Dendritic cell treated with granulocyte-macrophage colony-stimulating factor and Interleukin-4, amounts not matched to agents 40 ng/mL and 50 ng/mL, for 4 days (primary cell): ENCODE data around the gene HBQ1.
"Not testable (repeated sequence)": the region's sequence is repeated elsewhere in the genome, so short reads cannot be mapped to it uniquely, and the experiment has no call there.

Experiments used
- H3K27ac Mint-ChIP-seq: one replicate; pipeline ENCODE4 v1.8.0; 2022; ENCODE audit warnings: mild to moderate bottlenecking, mixed read lengths
- H3K27me3 Mint-ChIP-seq: one replicate; pipeline ENCODE4 v1.8.0; 2022; ENCODE audit warnings: mild to moderate bottlenecking, mixed read lengths
- H3K36me3 Mint-ChIP-seq: one replicate; pipeline ENCODE4 v1.8.0; 2022; ENCODE audit warnings: low read depth, mixed read lengths
- H3K4me1 Mint-ChIP-seq: one replicate; pipeline ENCODE4 v1.8.0; 2022; ENCODE audit warnings: low read depth, mixed read lengths
- H3K4me3 Mint-ChIP-seq: one replicate; pipeline ENCODE4 v1.8.0; 2022; ENCODE audit warnings: mild to moderate bottlenecking, moderate library complexity, mixed read lengths
- H3K9me3 Mint-ChIP-seq: one replicate; pipeline ENCODE4 v1.8.0; 2022; ENCODE audit warnings: mixed read lengths
- intact Hi-C: fragments of 100-400 bp; cut with micrococcal nuclease; formaldehyde crosslinking; loops from one replicate; pipeline ENCODE4 v1.15.0; 2022

The HBQ1 gene

DNA sequence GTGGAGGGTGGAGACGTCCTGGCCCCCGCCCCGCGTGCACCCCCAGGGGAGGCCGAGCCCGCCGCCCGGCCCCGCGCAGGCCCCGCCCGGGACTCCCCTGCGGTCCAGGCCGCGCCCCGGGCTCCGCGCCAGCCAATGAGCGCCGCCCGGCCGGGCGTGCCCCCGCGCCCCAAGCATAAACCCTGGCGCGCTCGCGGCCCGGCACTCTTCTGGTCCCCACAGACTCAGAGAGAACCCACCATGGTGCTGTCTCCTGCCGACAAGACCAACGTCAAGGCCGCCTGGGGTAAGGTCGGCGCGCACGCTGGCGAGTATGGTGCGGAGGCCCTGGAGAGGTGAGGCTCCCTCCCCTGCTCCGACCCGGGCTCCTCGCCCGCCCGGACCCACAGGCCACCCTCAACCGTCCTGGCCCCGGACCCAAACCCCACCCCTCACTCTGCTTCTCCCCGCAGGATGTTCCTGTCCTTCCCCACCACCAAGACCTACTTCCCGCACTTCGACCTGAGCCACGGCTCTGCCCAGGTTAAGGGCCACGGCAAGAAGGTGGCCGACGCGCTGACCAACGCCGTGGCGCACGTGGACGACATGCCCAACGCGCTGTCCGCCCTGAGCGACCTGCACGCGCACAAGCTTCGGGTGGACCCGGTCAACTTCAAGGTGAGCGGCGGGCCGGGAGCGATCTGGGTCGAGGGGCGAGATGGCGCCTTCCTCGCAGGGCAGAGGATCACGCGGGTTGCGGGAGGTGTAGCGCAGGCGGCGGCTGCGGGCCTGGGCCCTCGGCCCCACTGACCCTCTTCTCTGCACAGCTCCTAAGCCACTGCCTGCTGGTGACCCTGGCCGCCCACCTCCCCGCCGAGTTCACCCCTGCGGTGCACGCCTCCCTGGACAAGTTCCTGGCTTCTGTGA lies 3.5 kb upstream of the HBQ1 start, which contains the start of gene HBA1:
Gene HBA1, plus strand, starts transcription at position 204 of the 906 bp plus-strand sequence. Its CDS starts 37 bp downstream, at position 241.
- H3K27me3 Mint-ChIP-seq = peaks cover 71% of the 10 kb centered on the region
- H3K27ac Mint-ChIP-seq, H3K4me3 Mint-ChIP-seq: not testable (repeated sequence)

DNA sequence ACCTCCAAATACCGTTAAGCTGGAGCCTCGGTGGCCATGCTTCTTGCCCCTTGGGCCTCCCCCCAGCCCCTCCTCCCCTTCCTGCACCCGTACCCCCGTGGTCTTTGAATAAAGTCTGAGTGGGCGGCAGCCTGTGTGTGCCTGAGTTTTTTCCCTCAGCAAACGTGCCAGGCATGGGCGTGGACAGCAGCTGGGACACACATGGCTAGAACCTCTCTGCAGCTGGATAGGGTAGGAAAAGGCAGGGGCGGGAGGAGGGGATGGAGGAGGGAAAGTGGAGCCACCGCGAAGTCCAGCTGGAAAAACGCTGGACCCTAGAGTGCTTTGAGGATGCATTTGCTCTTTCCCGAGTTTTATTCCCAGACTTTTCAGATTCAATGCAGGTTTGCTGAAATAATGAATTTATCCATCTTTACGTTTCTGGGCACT lies 2.9 kb upstream of the HBQ1 start:
- peaks cover 70% of the 10 kb centered on the region for H3K27me3 Mint-ChIP-seq

More for the DNA sequence above, 3.5 kb upstream of the HBQ1 start, which contains the start of gene HBA1:
- H3K36me3 Mint-ChIP-seq, H3K9me3 Mint-ChIP-seq, intact Hi-C loops: not testable (repeated sequence)
- peaks cover 26% of the 10 kb centered on the region for H3K4me1 Mint-ChIP-seq

DNA sequence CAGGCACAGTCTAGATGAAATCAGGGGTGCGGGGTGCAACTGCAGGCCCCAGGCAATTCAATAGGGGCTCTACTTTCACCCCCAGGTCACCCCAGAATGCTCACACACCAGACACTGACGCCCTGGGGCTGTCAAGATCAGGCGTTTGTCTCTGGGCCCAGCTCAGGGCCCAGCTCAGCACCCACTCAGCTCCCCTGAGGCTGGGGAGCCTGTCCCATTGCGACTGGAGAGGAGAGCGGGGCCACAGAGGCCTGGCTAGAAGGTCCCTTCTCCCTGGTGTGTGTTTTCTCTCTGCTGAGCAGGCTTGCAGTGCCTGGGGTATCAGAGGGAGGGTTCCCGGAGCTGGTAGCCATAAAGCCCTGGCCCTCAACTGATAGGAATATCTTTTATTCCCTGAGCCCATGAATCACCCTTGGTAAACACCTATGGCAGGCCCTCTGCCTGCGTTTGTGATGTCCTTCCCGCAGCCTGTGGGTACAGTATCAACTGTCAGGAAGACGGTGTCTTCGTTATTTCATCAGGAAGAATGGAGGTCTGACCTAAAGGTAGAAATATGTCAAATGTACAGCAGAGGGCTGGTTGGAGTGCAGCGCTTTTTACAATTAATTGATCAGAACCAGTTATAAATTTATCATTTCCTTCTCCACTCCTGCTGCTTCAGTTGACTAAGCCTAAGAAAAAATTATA lies 2.1 kb upstream of the HBQ1 start:
- Mint-ChIP-seq H3K27me3 (peaks cover 70% of the 10 kb centered on the region), H3K27ac (no peak overlapping the region), H3K36me3 (no peaks in the 10 kb centered on the region), H3K4me1 (peaks cover 26% of the 10 kb centered on the region), H3K9me3 (no peaks in the 10 kb centered on the region), H3K4me3 (no peak overlapping the region)
- intact Hi-C loops = no loop called here

More for the DNA sequence above, 2.9 kb upstream of the HBQ1 start:
- Mint-ChIP-seq H3K36me3 (no peaks in the 10 kb centered on the region), H3K4me3 (no peak overlapping the region), H3K9me3 (no peaks in the 10 kb centered on the region), H3K27ac (no peak overlapping the region), H3K4me1 (peaks cover 26% of the 10 kb centered on the region)
- intact Hi-C loops = no loop called here

- Mint-ChIP-seq H3K4me3 (no peak overlapping the region), H3K4me1 (peaks cover 21% of the 10 kb centered on the region), H3K36me3 (no peaks in the 10 kb centered on the region), H3K27me3 (peaks cover 65% of the 10 kb centered on the region), H3K9me3 (no peaks in the 10 kb centered on the region), H3K27ac (no peak overlapping the region)
- intact Hi-C loops = no loop called here
Observed at GRCh38 chr16:178668-179015, 1.6 kb upstream of the HBQ1 start.

DNA sequence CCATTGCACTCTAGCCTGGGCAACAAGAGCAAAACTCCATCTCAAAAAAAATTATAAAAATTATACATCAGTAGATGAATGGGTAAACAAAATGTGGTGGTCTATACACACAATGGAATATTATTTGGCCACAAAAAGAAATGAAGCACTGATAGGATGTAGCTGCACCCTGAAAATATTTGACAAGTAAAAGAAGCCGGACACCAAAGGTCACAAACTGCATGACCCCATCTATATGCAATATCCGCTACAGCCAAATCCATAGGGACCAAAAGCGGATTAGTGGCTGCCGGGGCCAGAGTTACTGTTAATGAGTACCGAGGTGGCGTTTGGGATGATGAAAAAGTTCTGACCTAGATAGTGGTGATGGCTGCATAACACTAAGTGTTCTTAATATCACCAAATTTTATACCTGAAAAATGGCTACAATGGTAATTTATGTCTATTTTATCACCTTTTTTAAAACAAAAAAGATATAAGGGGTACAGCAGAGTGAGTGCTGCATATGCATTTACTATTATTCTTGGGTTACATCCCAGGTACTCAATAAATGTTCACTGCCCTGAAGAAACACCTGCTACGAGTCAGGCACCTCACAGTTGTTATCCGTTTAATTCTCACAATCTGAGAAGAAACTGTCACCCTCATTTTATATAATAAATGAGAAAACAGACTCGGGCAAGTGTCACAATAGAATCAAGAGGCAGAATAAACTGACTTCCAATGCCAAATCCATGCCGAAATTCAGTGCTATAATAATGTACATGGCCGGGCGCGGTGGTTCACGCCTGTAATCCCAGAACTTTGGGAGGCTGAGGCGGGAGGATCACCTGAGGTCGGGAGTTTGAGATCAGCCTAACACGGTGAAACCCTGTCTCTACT lies 807 bp upstream of the HBQ1 start:
- intact Hi-C loops = no loop called here
- peaks cover 13% of the 10 kb centered on the region for H3K4me1 Mint-ChIP-seq
- no peak overlapping the region for H3K27ac Mint-ChIP-seq

GRCh38 chr16:180681-181564 lies 664 bp downstream of the HBQ1 start:
- intact Hi-C loops = loop anchor here (1.0 kb wide), 2 partner anchors 64 to 74 kb away; no protein-coding TSS in a partner anchor
- no peaks in the 10 kb centered on the region for H3K9me3 Mint-ChIP-seq
- H3K27ac Mint-ChIP-seq = no peak overlapping the region
- H3K36me3 Mint-ChIP-seq = peaks cover 12% of the 10 kb centered on the region
- H3K27me3 Mint-ChIP-seq = peaks cover 44% of the 10 kb centered on the region
- no peaks in the 10 kb centered on the region for H3K4me1 Mint-ChIP-seq
- peak overlapping the region; percentile 46 for H3K4me3 Mint-ChIP-seq

More for the DNA sequence above, 807 bp upstream of the HBQ1 start:
- H3K36me3 Mint-ChIP-seq = no peaks in the 10 kb centered on the region
- H3K4me3 Mint-ChIP-seq = peak overlapping the region; percentile 13
- no peaks in the 10 kb centered on the region for H3K9me3 Mint-ChIP-seq
- H3K27me3 Mint-ChIP-seq = peaks cover 58% of the 10 kb centered on the region

DNA sequence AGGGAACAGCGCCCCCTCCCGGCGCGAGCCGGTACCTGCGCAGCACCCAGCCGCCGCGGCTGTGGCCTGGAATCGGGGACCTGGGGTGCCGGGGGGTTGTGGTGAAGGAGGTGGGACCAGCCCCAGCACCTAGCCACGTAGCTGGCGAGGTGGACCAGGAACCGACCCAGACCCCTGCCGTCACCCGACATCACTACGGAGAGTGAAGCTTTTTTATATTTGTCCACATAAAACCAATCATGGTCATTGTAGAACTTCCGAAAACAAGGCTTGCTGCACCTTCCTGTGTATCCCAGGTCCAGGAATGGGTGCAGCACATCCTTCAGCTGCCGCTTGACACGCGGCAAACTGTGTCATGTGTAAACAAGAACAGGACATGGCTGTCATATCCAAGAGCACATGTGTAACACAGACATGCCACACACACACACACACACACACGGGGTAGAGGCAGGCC lies 1.3 kb downstream of the HBQ1 start:
- no peak overlapping the region for H3K27ac Mint-ChIP-seq
- peaks cover 15% of the 10 kb centered on the region for H3K36me3 Mint-ChIP-seq
- no peaks in the 10 kb centered on the region for H3K9me3 Mint-ChIP-seq
- H3K27me3 Mint-ChIP-seq = peaks cover 42% of the 10 kb centered on the region
- intact Hi-C loops = loop anchor here (1.0 kb wide), 2 partner anchors 64 to 74 kb away; no protein-coding TSS in a partner anchor
- no peaks in the 10 kb centered on the region for H3K4me1 Mint-ChIP-seq
- no peak overlapping the region for H3K4me3 Mint-ChIP-seq

DNA sequence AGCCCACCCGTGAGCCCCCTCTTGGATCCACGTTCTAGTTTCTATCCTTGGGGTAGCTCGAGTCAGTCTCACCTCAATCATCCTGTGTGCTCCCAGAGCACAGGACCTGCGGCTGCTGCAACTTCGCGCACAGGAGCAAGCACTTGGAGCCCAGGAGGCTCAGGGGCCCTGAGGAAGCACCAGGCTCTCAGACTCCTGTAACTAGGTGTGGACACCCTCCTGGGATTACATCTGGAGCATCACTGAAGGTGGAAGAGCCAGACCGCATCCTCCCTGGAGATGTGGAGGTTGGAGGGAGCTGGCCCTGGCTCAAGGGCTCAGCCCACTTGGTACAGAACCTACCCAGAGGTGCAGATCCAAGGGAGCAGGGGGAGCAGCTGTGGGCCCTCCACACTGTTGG lies 2.7 kb downstream of the HBQ1 start:
- Mint-ChIP-seq H3K4me3 (no peak overlapping the region), H3K36me3 (peaks cover 25% of the 10 kb centered on the region), H3K27ac (no peak overlapping the region), H3K27me3 (peaks cover 31% of the 10 kb centered on the region), H3K4me1 (no peaks in the 10 kb centered on the region), H3K9me3 (no peaks in the 10 kb centered on the region)
- intact Hi-C loops = no loop called here

GRCh38 chr16:185213-185612 lies 5.0 kb downstream of the HBQ1 start:
- no peaks in the 10 kb centered on the region for H3K9me3 Mint-ChIP-seq
- H3K4me1 Mint-ChIP-seq = no peaks in the 10 kb centered on the region
- H3K4me3 Mint-ChIP-seq = no peak overlapping the region
- H3K36me3 Mint-ChIP-seq = peaks cover 47% of the 10 kb centered on the region
- peaks cover 13% of the 10 kb centered on the region for H3K27me3 Mint-ChIP-seq
- H3K27ac Mint-ChIP-seq = no peak overlapping the region
- intact Hi-C loops = no loop called here

DNA sequence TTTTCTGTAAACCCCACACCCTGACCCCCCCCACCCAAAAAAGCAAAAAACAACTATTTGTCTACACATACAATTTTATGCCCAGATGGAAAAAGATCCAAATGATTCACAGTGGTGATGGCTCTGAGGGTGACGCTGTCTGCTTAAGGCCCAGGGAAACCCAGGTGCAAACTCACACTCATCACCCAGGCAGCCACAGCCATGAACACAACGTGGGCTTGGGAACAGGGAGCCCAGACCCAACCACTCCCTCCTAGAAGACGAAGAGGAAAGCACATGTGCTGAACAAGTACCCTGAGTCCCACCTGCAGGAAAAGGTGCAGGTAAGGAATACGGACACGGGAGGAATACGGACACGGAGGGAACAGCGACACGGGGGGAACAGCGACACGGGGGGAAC lies 5.4 kb downstream of the HBQ1 start:
- no peaks in the 10 kb centered on the region for H3K4me1 Mint-ChIP-seq
- no peak overlapping the region for H3K27ac Mint-ChIP-seq
- no peak overlapping the region for H3K4me3 Mint-ChIP-seq
- peaks cover 52% of the 10 kb centered on the region for H3K36me3 Mint-ChIP-seq
- H3K9me3 Mint-ChIP-seq = no peaks in the 10 kb centered on the region
- H3K27me3 Mint-ChIP-seq = peaks cover 11% of the 10 kb centered on the region
- intact Hi-C loops = no loop called here

GRCh38 chr16:187330-187729 lies 7.1 kb downstream of the HBQ1 start:
- Mint-ChIP-seq H3K4me1 (peaks cover 6% of the 10 kb centered on the region), H3K27me3 (no peaks in the 10 kb centered on the region), H3K27ac (no peak overlapping the region), H3K4me3 (no peak overlapping the region), H3K36me3 (peaks cover 69% of the 10 kb centered on the region), H3K9me3 (no peaks in the 10 kb centered on the region)
- intact Hi-C loops = no loop called here

- H3K4me3 Mint-ChIP-seq = no peak overlapping the region
- no peaks in the 10 kb centered on the region for H3K27me3 Mint-ChIP-seq
- intact Hi-C loops = no loop called here
- H3K36me3 Mint-ChIP-seq = peaks cover 82% of the 10 kb centered on the region
- H3K4me1 Mint-ChIP-seq = peaks cover 6% of the 10 kb centered on the region
- no peaks in the 10 kb centered on the region for H3K9me3 Mint-ChIP-seq
- no peak overlapping the region for H3K27ac Mint-ChIP-seq
Observed at GRCh38 chr16:188674-189073, 8.4 kb downstream of the HBQ1 start.
